ENCODE measurements around the gene FOXO6. TPM values are rescaled to one million over a fixed set of nuclear protein-coding genes. Genes with fewer than 3 reads are reported as not detected.
"Not testable (repeated sequence)": the region's sequence is repeated elsewhere in the genome, so short reads cannot be mapped to it uniquely, and the experiment has no call there.

FOXO6 gene
- total RNA-seq, 2 experiments from 2014 or later = not detected

- Mint-ChIP-seq H3K27me3 (peaks cover 2% of the 10 kb centered on the region), H3K9me3 (no peaks in the 10 kb centered on the region), H3K4me1 (no peaks in the 10 kb centered on the region), H3K27ac (no peak overlapping the region), H3K4me3 (no peak overlapping the region), H3K36me3 (no peaks in the 10 kb centered on the region)
- DNase-seq (no peak), ATAC-seq (ENCODE audit: low read depth) (no peak)
- POLR2A ChIA-PET = no interaction called here
These were observed 39.1 kb upstream of the FOXO6 start for GRCh38 chr1:41322101-41322661.

GRCh38 chr1:41322835-41323234 is 38.4 kb upstream of the FOXO6 start:
- ATAC-seq (ENCODE audit: low read depth) (no peak), DNase-seq (no peak)
- no peak overlapping the region for H3K4me3 Mint-ChIP-seq
- H3K27me3 Mint-ChIP-seq = peaks cover 2% of the 10 kb centered on the region
- POLR2A ChIA-PET = no interaction called here
- no peaks in the 10 kb centered on the region for H3K4me1 Mint-ChIP-seq
- no peak overlapping the region for H3K27ac Mint-ChIP-seq
- no peaks in the 10 kb centered on the region for H3K9me3 Mint-ChIP-seq
- no peaks in the 10 kb centered on the region for H3K36me3 Mint-ChIP-seq

GRCh38 chr1:41323243-41323642 is 38.0 kb upstream of the FOXO6 start:
- Mint-ChIP-seq H3K9me3 (no peaks in the 10 kb centered on the region), H3K27me3 (peaks cover 2% of the 10 kb centered on the region), H3K4me1 (no peaks in the 10 kb centered on the region), H3K36me3 (no peaks in the 10 kb centered on the region), H3K4me3 (no peak overlapping the region), H3K27ac (no peak overlapping the region)
- POLR2A ChIA-PET = no interaction called here
- DNase-seq (no peak), ATAC-seq (ENCODE audit: low read depth) (no peak)

- POLR2A ChIA-PET = no interaction called here
- H3K27ac Mint-ChIP-seq = no peak overlapping the region
- no peaks in the 10 kb centered on the region for H3K4me1 Mint-ChIP-seq
- peaks cover 3% of the 10 kb centered on the region for H3K27me3 Mint-ChIP-seq
- H3K4me3 Mint-ChIP-seq = no peak overlapping the region
- no peak for ATAC-seq (ENCODE audit: low read depth)
- no peaks in the 10 kb centered on the region for H3K36me3 Mint-ChIP-seq
- no peaks in the 10 kb centered on the region for H3K9me3 Mint-ChIP-seq
- DNase-seq = no peak
These were observed 35.4 kb upstream of the FOXO6 start for GRCh38 chr1:41325801-41326200.

GRCh38 chr1:41327383-41327999 is 33.7 kb upstream of the FOXO6 start:
- Mint-ChIP-seq H3K36me3 (no peaks in the 10 kb centered on the region), H3K27me3 (peaks cover 6% of the 10 kb centered on the region), H3K4me1 (no peaks in the 10 kb centered on the region), H3K9me3 (no peaks in the 10 kb centered on the region), H3K27ac (no peak overlapping the region), H3K4me3 (no peak overlapping the region)
- DNase-seq (no peak), ATAC-seq (ENCODE audit: low read depth) (no peak)
- POLR2A ChIA-PET = no interaction called here

GRCh38 chr1:41328001-41328615 is 33.1 kb upstream of the FOXO6 start:
- POLR2A ChIA-PET = no interaction called here
- peaks cover 1% of the 10 kb centered on the region for H3K9me3 Mint-ChIP-seq
- no peaks in the 10 kb centered on the region for H3K36me3 Mint-ChIP-seq
- no peak overlapping the region for H3K4me3 Mint-ChIP-seq
- H3K27ac Mint-ChIP-seq = no peak overlapping the region
- DNase-seq (no peak), ATAC-seq (ENCODE audit: low read depth) (no peak)
- H3K27me3 Mint-ChIP-seq = peaks cover 6% of the 10 kb centered on the region
- H3K4me1 Mint-ChIP-seq = no peaks in the 10 kb centered on the region

GRCh38 chr1:41328780-41329640 is 32.2 kb upstream of the FOXO6 start:
- peaks cover 6% of the 10 kb centered on the region for H3K27me3 Mint-ChIP-seq
- no peaks in the 10 kb centered on the region for H3K4me1 Mint-ChIP-seq
- H3K27ac Mint-ChIP-seq = no peak overlapping the region
- POLR2A ChIA-PET = no interaction called here
- no peak for DNase-seq
- ATAC-seq (ENCODE audit: low read depth) = no peak
- H3K4me3 Mint-ChIP-seq = no peak overlapping the region
- peaks cover 1% of the 10 kb centered on the region for H3K9me3 Mint-ChIP-seq
- no peaks in the 10 kb centered on the region for H3K36me3 Mint-ChIP-seq

GRCh38 chr1:41329662-41330587 is 31.3 kb upstream of the FOXO6 start:
- Mint-ChIP-seq H3K4me1 (no peaks in the 10 kb centered on the region), H3K27me3 (peaks cover 6% of the 10 kb centered on the region), H3K36me3 (no peaks in the 10 kb centered on the region), H3K27ac (no peak overlapping the region), H3K9me3 (peaks cover 1% of the 10 kb centered on the region), H3K4me3 (no peak overlapping the region)
- POLR2A ChIA-PET = no interaction called here
- ATAC-seq (ENCODE audit: low read depth) (no peak), DNase-seq (no peak)

GRCh38 chr1:41330588-41331545 is 30.4 kb upstream of the FOXO6 start:
- Mint-ChIP-seq H3K9me3 (peaks cover 1% of the 10 kb centered on the region), H3K4me3 (no peak overlapping the region), H3K4me1 (no peaks in the 10 kb centered on the region), H3K36me3 (no peaks in the 10 kb centered on the region), H3K27ac (no peak overlapping the region), H3K27me3 (peaks cover 11% of the 10 kb centered on the region)
- no peak for DNase-seq
- ATAC-seq (ENCODE audit: low read depth) = no peak
- POLR2A ChIA-PET = no interaction called here

GRCh38 chr1:41331546-41331917 is 29.7 kb upstream of the FOXO6 start:
- H3K4me3 Mint-ChIP-seq = no peak overlapping the region
- no peaks in the 10 kb centered on the region for H3K4me1 Mint-ChIP-seq
- H3K9me3 Mint-ChIP-seq = peaks cover 1% of the 10 kb centered on the region
- DNase-seq = no peak
- POLR2A ChIA-PET = no interaction called here
- no peak for ATAC-seq (ENCODE audit: low read depth)
- H3K36me3 Mint-ChIP-seq = no peaks in the 10 kb centered on the region
- no peak overlapping the region for H3K27ac Mint-ChIP-seq
- H3K27me3 Mint-ChIP-seq = peaks cover 17% of the 10 kb centered on the region

GRCh38 chr1:41332161-41332560 is 29.1 kb upstream of the FOXO6 start:
- H3K4me3 Mint-ChIP-seq; H3K36me3 Mint-ChIP-seq; H3K27ac Mint-ChIP-seq; ATAC-seq (ENCODE audit: low read depth); DNase-seq; POLR2A ChIA-PET; H3K9me3 Mint-ChIP-seq; H3K4me1 Mint-ChIP-seq: not testable (repeated sequence)
- H3K27me3 Mint-ChIP-seq = peaks cover 21% of the 10 kb centered on the region

- POLR2A ChIA-PET = no interaction called here
- DNase-seq (no peak), ATAC-seq (ENCODE audit: low read depth) (no peak)
- Mint-ChIP-seq H3K9me3 (peaks cover 2% of the 10 kb centered on the region), H3K36me3 (no peaks in the 10 kb centered on the region), H3K4me1 (no peaks in the 10 kb centered on the region), H3K4me3 (no peak overlapping the region), H3K27me3 (peaks cover 32% of the 10 kb centered on the region), H3K27ac (no peak overlapping the region)
These were observed 28.0 kb upstream of the FOXO6 start for GRCh38 chr1:41333146-41333784.

Measured in activated naive CD8-positive, alpha-beta T cell treated with anti-CD3 and anti-CD28 coated beads, Interleukin-2, amount 10 ng/mL, durations not matched to agents 7 days and 5 days (primary cell).